ENCODE measurements around the gene UGT1A6. TPM values are rescaled to one million over a fixed set of nuclear protein-coding genes. Genes with fewer than 3 reads are reported as not detected.
A peak's percentile ranks its signal among the peaks of the same experiment; 100 is the strongest.
"Not testable (repeated sequence)": the region's sequence is repeated elsewhere in the genome, so short reads cannot be mapped to it uniquely, and the experiment has no call there.

UGT1A6 gene
- polyA plus RNA-seq, 10 donors: 0.26 TPM; not detected in 9

DNA sequence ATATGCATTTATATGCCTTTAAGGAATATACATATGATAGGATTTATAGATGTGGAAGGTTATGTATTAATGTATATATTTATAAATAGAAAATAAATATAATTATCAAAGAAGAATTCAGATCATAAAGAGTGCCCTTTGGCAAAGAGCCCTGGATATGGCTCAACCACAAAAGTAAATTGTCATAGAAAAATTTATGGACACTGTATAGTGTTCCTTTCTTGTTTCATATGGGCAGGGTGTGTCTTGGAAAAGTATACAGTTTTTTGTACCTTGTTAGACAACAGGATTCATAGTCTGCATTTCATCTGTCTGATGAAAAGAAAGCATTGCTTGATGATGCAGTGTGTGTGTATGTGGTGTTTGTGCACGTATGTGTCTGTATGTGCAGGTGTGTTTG, 8.1 kb upstream of the UGT1A6 start:
- no peak for DNase-seq

- no peak for DNase-seq
Measured at GRCh38 chr2:233686928-233687327, 5.8 kb upstream of the UGT1A6 start.

DNA sequence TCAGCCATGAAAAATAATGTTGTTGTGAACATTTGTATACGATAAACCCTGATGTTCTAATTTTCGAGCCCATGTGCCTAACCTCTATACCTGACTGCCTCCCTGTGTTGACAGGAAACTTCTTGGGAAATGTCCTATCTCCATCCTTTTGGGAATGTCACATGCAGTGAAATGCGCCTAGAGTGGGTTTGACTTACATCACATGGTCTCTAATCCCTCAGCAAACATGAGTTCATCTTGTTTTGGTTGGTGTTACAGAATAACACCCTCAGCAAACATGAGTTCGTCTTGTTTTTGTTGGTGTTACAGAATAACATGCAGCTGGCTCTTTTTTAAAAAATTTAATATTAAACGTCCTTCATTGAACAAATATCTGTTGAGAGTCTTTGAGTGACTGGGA, 4.3 kb upstream of the UGT1A6 start:
- no peak for DNase-seq

GRCh38 chr2:233689031-233689430, 3.7 kb upstream of the UGT1A6 start:
- no peak for DNase-seq

GRCh38 chr2:233689501-233689900, 3.2 kb upstream of the UGT1A6 start:
- DNase-seq: no peak

- no peak for DNase-seq
Measured at GRCh38 chr2:233690444-233690843, 2.2 kb upstream of the UGT1A6 start.

GRCh38 chr2:233691443-233692433, 952 bp upstream of the UGT1A6 start:
- no peak for DNase-seq

DNA sequence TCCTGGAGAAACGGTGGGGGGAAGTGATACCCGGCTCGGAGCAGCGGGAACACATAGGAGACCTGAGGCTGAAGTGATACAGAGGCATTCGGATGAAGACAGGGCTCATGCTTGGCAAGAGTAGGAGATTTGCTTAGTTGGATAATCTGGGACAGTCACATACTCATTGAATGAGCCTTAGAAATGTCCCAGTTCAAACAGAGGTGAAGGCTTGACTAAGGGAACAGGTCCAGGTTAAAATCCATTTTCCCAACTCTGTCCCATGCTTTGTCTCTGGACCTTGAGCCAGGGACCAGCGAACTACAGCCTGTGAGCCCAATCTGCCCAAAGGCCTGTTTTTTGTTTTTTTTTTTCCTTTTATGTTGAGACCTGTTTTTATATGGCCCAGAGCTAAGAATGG, 1.3 kb downstream of the UGT1A6 start:
- DNase-seq: no peak

DNA sequence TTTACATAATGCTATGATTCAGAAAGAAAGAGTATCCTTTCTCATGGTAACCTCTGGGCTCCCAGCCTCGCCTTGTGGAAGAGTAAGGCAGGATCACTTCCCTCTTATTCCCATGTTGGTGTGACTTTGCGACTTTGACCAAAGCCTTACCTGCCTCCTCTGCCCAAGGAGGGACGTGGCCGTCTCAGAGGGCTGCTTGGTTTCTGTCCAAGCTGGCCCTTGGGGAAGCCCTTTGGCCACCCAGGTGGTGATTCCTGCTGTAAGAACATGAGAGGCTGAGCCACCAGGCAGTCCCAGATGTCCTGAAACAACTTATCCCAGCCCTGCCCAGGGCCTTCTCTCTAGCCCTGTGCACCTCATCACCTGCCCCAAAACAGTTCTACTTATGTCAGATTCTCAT, 6.0 kb downstream of the UGT1A6 start:
- no peak for DNase-seq

- no peak for DNase-seq
Measured at GRCh38 chr2:233699424-233700027, 6.8 kb downstream of the UGT1A6 start.

GRCh38 chr2:233700028-233700635, 7.4 kb downstream of the UGT1A6 start:
- DNase-seq: no peak

DNA sequence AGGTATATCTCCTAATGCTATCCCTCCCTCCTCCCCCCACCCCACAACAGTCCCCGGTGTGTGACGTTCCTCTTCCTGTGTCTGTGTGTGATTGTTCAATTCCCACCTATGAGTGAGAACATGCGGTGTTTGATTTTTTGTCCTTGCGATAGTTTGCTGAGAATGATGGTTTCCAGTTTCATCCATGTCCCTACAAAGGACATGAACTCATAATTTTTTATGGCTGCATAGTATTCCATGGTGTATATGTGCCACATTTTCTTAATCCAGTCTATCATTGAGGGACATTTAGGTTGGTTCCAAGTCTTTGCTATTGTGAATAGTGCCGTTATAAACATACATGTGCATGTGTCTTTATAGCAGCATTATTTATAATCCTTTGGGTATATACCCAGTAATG, 8.2 kb downstream of the UGT1A6 start:
- DNase-seq: not testable (repeated sequence)

- no peak for DNase-seq
Measured at GRCh38 chr2:233702238-233702637, 9.5 kb downstream of the UGT1A6 start.

- peak in 1 of 3 donors; percentile 8 for DNase-seq
Measured at GRCh38 chr2:233705911-233706506, 13.3 kb downstream of the UGT1A6 start.

DNA sequence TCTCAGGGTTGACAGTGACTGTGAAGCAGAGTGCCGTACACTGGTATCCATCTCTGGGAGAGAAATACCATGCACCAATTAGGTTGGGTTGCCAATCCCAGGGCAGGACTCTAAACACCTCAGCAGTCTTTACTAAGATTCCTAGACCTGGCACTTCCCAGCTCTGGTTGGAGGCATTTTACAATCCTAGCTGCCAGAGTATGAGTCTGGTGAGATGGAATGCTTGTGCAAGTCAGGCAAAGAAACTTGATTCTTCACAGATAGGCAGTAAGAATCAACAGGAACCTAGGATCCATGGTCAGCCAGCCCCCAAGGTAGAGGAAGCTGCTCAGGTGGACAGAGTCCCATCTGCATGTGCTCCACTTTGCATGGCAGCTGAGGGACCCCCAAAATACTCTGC, 14.0 kb downstream of the UGT1A6 start:
- DNase-seq: no peak

DNA sequence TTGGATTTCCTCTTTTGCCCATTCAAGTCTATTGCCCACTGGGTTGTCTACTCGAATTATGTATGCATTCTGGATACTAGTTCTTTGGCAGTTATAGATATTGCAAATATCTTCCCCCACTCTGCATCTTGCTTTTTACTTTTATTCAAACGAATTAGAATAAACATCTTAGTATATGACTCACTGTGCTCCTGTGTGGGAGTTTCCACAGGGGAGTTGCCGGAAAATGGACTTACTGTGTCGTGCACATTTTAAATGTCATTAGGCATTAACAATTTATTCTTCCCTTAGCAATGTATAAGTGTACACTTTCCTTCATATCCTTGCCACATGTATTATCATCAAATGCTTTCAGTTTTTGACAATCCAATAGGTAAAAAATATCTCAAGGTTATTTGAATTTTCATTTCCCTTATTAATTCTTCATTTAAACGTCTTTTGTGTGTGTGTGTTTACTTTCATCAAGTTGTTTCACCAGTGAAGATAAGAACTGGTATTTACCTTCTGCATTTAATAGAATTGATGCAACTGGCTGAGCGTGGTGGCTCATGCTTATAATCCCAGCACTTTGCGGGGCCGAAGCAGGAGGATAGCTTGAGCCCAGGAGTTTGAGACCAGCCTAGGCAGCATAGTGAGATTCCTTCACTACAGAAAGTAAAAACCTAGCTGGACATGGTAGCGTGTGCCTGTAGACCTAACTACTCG, 15.4 kb downstream of the UGT1A6 start:
- no peak for DNase-seq

DNA sequence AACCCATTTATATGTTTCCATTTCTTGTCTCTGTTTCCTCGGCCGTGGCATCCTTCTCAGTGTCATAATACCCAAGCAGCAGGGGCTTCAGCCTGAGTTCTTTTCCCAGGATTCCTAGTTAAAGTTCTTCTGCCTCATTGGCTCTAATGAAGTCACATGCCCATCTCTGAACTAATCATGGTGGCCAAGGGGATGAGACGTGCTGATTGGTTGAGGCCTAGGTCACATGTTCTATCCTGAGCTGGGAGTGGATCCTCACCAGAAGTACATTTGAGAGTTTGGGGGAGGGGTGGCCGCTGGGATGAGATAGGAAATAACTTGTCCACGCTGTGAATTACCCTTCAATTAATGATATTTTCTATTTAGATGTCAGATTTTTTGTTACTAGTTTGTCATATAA, 16.3 kb downstream of the UGT1A6 start:
- no peak for DNase-seq

DNA sequence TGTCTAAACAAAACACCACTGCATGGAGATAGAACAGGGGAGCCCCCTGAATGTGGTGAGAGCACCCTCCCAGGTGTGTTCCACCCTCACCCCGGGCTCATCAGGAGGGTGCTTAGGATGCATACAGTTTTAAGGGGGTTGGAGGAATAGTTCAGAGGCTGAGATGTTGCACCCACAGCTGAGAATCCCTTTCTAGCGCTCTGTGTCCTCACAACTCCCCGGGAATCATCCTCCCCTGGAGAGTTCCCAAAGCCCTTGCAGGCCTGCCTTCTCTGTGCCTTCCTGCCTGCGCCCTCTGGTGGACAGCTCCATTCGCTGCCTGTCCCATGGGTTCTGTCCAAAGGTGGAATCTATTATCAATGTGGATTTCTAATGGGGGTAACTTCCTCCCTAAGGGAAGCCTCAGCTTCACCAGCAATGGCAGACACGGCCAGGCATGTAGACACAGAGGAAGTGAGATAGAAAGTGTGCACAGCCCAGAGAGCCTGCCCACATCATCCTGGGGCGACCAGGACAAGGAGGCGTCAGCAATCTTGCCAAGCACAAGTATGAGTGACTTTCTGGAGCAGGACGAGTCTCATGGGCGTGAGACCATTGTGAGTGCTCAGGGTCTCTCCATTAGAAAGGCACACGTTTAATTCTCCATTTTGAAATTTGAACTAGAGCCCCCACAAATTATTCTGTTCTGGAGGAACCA, 18.8 kb downstream of the UGT1A6 start:
- DNase-seq: peak; percentile 33 to 56 (median 42)

GRCh38 chr2:233712611-233713261, 20.0 kb downstream of the UGT1A6 start, which contains the start of gene UGT1A5:
Gene UGT1A5 (plus strand): TSS chr2:233712907. CDS start chr2:233712992, 85 bp downstream.
- no peak for DNase-seq

GRCh38 chr2:233713262-233713615, 20.5 kb downstream of the UGT1A6 start:
- DNase-seq: no peak

Data from muscle of back (tissue), 11 donors.